Measurements from ENCODE around the gene COPZ1.

COPZ1 gene

GRCh38 chr12:54379398-54380201, 54.7 kb downstream of the COPZ1 start:
- DNase-seq = peak; percentile 79 to 90

DNA sequence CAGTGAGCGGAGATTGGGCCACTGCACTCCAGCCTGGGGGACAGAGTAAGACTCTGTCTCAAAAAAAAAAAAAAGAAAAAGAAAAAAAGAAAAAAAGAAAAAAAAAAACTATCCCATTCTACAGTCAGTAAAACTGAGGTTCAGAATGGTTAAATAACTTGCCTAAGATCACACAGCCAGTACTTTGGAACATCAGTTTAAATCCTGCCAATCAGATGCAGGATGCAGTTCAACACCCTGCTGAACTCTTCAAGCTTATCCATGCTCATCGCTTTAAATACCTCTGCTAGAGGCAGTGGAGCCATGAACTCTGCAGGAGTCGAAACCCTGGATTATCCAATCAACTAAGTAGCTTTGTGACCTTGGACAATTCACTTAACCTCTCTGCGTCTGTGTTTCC, 56.2 kb downstream of the COPZ1 start:
- DNase-seq = no peak

- DNase-seq = no peak
Observed at GRCh38 chr12:54383041-54383609, 58.2 kb downstream of the COPZ1 start.

DNA sequence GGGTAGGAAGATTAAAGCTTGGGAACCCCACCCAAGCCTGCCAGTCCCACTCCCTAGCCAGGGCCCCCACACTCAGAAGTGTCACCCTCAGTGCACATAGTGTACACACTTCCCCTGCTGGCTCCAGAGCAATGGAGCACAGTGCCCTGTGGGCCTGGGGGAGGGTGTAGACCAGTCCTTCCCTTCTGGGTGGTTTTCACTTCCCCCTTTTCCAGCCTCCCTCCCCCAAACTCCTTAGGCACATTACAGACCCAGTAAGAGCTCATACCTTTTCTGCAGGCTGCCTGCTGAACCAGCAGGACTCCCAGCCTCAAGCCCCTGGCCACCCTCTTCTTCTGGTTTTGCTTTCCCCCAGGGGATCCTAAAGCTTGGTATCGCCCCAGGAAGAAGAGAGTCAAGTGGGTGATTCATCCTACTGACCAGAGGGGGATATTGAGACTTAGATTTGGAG, 59.7 kb downstream of the COPZ1 start, which contains the start of gene ZNF385A:
Gene ZNF385A, minus strand, starts transcription at position 143 of the 451 bp plus-strand sequence. CDS start 219 bp downstream, outside the sequence.
- no peak for DNase-seq

DNA sequence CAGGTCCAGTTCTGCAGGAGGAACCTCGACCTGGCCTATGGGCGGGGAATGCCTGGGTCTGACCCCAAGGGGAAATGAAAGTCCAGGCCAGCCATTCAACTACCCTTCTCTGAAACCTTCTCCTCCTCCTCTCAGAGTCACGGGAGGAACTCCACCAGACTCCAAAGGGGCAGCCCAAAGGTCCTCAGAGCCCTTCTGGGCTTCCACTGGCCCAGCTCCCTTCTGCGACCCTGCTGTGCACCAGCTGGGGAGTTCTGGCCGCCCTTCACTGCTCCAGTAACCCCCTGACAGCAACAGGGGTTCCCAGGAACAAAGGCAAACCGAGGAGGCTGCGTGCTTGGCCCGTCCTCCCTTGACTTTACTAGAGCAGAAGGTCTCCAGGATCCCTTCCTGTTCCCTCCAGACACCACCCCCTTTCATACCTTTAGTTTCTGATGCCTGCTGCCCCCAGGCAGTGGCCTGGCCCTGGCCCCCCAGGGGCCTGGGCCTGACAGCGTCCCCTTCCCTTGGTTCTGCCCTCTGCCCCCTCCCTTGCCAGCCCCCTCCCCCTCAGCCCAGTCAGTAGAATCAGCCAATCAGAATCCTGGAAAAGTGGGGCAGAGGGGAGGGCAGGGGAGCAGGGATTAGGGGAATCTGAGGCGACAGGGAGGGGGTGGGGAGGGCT, 60.5 kb downstream of the COPZ1 start:
- DNase-seq = no peak

- no peak for DNase-seq
Observed at GRCh38 chr12:54386403-54387113, 61.6 kb downstream of the COPZ1 start.

GRCh38 chr12:54387114-54387467, 62.2 kb downstream of the COPZ1 start:
- no peak for DNase-seq

DNA sequence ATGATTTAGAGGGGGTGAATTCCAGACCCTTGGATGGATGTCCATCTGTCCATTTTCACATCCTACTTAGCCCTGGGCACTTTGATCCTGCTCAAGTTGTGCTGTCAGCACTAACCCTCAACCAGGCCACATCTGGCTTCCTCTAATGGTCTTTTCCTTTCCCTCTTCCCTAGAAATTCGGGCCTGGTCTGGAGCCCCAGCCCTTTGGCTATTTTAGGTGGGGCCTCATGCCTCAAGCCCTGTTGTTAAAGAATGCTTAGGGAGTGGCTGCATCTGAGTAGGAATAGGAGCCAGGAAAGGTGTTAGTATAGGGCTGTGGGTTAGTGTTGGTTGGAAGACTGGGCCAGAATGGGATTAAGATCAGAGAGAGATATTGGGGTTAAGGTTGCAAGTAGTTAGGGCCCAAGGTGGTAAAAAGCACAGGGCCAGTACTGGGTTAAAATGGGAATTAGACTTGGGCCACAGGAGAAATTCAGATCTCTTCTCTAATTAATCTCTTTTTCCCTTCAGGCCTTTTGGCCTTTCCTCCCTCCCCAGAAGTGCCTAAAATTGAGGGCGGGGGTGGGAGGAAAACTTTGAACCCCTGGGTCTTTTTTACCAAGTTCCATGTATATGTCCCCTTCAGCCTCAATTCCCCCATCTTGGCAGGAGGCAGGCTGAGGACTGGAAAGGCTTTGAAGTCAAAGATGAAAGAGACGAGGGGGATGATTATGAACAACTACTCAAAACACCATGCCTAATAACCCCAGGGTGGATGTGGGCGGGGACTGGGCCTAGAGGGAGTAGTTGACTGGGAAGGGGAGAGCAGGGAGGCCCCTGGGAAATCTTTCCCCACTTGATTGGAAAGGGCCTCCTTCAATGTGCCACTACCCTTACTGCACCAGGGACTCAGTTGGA, 63.6 kb downstream of the COPZ1 start:
- DNase-seq = no peak

DNA sequence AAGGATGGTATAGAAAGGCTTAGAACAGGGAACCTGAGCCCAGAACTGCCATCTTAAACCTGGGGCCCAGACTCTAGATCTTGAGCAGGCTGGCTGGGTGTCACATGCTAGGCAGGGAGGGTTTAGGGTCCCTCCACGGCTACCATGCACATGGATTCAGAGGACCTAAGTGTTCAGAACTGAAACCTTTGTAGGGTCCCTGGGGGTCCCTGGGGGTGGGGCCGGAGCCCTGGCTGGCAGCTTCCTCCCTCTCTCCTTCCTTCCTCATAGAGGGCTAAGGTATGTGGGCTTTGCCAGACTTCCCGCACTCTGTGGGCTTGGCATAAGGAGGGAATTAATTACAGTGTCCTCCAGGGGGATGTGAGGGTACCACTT, 64.2 kb downstream of the COPZ1 start:
- DNase-seq = no peak

DNA sequence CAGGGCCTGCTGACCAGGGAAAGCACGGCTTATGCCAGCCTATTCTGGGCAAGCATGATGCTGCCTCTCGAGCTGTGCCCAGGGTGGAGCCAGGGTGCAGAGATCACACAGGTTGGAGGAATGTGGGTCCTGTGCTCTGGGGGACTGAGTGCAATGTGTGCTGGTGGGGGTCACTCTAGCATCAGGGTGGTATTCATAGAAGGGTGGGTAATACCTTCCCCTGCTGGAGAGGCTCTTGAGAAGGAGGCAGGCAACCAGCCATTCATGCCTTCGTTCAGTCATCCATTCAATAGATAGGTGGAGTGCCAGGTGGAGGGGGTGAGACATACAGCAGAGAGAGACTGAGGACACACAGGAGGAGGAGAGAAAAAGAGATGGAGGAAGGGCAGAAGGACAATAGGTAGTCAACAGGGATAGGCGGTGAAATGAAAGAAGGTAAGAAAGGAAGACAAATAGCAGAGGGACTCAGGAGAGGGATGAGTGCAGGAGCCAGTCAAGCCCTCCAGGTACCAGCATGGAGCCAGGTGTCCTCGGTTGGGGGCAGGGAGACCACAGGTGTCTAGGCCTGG, 64.8 kb downstream of the COPZ1 start:
- DNase-seq = no peak

DNA sequence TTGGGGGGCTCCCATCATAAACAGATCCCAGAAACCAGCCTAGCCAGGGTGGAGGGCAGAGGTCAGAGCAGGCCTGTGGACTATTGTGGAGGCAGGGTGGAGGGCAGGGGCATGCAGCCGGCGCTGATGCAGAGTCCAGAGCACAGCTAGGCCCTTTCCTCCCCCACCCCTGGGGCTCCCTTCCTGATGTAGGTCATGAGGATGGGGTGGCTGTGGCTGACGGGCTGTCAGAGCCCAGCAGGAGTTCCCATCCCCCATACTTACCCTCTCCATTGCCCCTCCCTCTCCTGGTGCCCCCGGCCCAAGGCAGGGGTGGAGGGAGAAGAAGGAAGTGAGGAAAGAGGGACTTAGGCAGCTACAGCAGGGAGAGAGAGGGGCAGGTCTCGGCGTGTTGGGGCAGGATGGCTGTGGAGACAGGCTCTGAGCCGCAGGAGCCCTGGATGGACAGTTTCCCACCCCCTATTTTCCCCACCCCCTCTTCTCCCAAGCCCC, 65.3 kb downstream of the COPZ1 start:
- no peak for DNase-seq

DNA sequence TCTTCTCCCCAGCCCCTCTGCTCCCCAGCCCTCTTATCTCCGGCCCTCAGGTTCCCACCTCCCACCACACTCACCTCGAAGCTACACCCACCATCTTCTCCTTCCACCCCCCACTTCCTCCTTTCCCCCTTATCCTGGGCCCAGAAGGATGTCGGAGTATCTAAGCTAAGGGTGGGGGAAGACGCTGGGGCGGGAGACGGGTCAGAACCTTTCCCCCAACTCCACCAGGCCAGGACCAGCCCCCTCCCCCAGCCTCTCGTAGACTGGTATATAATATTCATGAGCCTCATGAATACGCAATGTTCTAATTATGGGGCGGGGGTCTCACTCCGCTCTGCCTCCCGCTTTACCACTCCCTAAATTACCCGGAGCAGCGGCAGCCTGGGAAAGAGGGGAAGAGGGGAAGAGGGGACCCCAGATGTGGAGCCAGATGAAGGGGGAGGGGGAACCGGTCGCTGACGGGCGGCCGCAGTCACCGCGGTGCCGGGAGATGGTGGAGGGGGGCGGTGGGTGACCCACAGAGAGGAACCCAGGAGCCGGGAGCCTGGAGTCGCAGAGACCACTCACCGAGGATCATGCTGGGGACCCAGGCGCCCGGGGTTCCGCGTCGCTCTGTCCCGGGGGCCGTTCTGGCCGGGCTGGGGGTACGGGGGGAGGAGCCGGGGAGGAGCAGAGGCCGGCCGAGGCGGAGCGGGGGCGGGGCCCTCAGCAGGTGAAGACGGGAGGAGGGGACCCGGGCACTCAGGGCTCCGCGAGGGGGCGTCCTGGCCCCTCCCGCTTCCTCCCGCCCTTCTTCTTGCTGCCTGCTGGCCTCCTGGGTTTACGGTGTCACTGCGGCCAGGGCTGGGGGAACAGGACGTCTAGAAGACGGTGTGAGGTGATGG, 66.0 kb downstream of the COPZ1 start:
- DNase-seq = peak; percentile 19 to 54

- no peak for DNase-seq
Observed at GRCh38 chr12:54392485-54393206, 67.7 kb downstream of the COPZ1 start.

DNA sequence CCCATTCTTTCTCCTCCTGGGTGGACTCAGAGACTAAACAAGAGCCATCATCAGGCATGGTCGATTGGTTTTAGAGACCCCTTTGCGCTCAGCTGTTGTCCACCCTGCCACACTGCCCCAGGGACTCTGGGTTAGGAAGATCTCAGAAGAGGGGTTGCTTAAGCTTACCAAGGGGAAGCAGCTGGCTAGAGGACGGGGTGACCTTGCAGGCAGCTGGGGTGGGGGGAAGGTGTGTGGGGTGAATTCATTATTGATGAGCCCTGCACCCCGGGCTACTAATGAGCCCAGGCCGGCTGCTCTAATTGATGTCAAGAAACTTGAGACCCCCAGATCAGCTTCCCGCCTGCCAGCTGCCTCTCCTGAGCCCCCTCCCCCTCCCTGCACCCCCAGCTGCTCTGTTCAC, 68.3 kb downstream of the COPZ1 start:
- no peak for DNase-seq

DNA sequence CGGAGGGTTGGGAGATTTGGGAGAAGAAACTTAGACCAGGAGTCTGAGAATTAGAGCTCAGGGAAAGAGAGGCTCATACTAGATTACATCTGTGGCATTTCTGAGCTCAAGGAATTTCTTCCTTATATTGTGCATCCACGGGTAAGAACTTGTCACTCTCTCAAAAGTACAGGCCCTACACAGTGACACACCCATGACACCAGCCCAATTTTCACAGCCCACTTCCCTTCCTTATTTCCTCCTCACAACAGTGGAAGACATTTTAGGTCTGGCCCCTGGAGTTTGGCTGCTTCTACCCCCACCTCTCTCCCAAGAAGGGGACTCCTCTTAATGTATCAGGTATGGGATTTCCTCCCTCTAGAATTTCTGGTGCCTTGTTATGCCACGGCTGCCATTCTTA, 68.8 kb downstream of the COPZ1 start:
- no peak for DNase-seq

DNA sequence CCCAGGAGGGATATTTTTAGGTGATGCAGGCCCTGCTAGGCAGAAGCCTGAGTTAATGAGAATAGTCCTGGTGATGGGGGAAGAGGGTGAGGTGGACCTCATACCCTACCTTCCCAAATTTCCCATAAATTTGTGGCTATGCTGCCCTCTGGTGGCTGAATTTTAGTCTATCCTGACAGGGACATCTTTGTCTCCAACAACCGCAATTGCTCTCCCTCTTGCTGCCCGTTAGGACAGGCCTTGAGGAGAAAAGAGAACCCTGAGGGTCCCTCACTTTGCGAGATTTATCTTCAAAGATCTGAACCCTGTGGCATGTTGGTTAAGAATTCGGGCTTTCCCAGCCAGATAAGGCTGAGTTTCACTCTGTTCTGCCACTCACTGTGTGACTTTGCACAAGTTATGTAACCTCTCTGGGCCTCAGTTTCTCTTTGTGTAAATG, 69.4 kb downstream of the COPZ1 start:
- peak; percentile 22 to 37 for DNase-seq

DNA sequence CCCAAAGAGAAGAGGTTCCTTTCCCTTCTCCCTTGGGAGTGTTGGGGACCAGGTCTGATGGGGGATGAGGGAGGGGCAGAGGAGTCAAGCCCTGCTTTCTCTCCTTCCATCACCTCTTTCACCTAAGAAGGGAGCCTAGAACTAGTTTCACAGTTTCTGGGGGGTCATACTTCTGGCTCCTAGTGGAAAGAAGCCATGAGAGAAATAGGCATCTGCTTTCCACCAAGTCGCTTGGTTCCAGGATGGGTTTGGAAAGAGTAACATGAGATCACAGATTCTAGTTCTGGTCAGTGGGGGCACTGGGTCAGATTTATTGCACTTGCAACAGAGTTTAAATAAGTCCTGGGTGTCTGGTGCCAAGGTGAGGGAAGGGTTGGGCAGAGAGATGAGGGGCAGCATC, 70.1 kb downstream of the COPZ1 start:
- no peak for DNase-seq

DNA sequence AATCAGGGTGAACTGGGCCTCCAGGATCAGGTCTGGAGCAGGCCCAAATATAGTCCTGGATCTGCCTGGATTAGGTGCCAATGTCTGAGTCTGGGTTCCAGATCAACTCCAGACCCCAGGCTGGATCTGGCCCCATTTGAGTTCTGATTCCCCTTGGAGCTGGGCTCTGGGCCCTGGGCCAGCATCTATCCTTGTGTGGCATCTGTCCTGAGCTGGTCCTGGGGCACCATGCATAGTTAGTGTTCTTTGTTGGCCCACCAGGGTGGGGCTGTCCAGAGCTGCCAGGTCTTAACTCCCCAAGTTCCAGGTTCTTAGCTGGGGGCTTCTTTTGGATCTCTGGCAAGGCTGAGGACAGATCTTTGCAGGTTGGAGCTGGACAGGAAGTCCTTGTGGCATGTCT, 70.6 kb downstream of the COPZ1 start:
- DNase-seq = no peak

DNA sequence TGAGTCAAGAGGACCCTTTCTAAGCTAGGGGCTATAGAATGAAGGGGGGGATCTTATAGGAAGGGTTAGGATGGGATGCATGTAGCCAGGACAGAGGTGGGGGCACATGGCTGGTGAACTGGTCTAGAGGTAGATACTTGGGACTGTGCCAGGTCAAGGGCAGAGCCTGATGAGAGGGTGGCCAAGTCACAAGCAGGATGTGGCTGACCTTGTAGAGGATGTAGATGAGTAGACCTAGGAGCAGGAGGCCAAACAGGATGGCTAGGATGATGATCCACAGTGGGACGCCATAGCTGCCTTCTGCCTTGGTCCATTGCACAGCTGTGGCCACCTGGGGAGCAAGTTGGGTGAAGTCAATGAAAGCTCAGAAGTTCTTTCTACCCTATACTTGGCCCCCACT, 72.2 kb downstream of the COPZ1 start:
- no peak for DNase-seq

DNA sequence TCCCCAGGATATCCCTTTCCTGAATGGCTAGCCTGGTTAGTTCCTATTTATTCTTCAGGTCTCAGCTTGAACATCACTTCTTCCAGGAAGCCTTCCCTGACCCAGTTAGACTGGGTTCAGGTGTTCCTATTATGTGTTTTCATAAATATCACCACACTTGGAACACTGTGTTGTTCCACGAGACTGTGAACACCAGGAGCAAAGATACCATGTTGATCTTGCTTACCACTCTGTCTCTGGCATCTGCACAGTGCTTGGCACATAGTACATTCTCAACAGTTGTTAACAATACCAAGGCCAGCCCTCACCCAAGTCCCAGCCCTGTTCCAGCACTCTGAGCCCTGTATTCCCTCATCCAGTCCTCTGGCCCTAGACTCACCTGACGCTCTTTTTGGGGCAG, 73.3 kb downstream of the COPZ1 start:
- DNase-seq = no peak

Measured in NCI-H187 (cell line).